AG09319 (cell line): ENCODE results near the gene TNFAIP2.
A peak's percentile ranks its signal among the peaks of the same experiment; 100 is the strongest.

ENCODE experiments used
- DNase-seq: peaks from one replicate; pipeline ENCODE4 v3.0.0-alpha.2; 2010; ENCODE audit warnings: low read depth; ENCODE audit errors: extremely low read depth
- TF ChIP-seq, protein P1 (sequence below): IDR thresholded peaks from 2 replicates; pipeline ENCODE4 v1.5.1; 2011; ENCODE audit warnings: low read depth, mild to moderate bottlenecking, inconsistent platforms, low read length, moderate library complexity

The TNFAIP2 gene

DNA sequence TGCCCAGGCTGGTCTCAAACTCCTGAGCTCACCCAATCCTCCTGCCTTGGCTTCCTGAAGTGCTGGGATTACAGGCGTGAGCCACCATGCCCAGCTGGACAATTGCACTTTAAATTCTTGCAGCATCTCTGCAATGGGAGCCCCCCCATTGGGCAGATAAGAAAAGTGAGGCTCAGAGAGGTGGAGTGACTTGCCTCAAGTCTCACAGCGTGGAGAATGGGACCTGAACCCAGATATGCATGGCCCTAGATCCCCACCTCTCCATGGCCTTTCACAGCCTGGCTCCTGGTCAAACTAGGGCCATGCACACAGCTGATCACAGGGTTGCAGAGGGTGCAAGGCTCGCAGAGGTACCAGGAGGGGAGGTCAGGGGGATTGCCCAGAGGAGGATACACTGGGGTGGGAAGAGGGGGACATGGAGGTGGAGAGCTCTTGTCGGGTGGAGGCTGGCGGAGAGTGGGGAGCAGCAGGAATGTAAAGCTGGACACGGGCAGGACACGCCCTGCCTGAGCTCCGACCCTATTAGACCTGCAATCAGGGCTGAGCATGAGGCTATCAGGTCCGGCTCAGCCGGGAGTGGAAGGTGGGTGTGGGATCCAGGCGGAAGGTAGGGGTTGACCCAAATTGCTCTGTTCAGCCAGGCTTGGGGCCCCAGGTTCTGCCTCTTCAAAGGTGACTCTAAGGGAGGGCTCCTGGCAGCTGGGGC, 21.9 kb upstream of the TNFAIP2 start:
- TF ChIP-seq, protein P1, sequence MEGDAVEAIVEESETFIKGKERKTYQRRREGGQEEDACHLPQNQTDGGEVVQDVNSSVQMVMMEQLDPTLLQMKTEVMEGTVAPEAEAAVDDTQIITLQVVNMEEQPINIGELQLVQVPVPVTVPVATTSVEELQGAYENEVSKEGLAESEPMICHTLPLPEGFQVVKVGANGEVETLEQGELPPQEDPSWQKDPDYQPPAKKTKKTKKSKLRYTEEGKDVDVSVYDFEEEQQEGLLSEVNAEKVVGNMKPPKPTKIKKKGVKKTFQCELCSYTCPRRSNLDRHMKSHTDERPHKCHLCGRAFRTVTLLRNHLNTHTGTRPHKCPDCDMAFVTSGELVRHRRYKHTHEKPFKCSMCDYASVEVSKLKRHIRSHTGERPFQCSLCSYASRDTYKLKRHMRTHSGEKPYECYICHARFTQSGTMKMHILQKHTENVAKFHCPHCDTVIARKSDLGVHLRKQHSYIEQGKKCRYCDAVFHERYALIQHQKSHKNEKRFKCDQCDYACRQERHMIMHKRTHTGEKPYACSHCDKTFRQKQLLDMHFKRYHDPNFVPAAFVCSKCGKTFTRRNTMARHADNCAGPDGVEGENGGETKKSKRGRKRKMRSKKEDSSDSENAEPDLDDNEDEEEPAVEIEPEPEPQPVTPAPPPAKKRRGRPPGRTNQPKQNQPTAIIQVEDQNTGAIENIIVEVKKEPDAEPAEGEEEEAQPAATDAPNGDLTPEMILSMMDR, result no peak
- no peak for DNase-seq

DNA sequence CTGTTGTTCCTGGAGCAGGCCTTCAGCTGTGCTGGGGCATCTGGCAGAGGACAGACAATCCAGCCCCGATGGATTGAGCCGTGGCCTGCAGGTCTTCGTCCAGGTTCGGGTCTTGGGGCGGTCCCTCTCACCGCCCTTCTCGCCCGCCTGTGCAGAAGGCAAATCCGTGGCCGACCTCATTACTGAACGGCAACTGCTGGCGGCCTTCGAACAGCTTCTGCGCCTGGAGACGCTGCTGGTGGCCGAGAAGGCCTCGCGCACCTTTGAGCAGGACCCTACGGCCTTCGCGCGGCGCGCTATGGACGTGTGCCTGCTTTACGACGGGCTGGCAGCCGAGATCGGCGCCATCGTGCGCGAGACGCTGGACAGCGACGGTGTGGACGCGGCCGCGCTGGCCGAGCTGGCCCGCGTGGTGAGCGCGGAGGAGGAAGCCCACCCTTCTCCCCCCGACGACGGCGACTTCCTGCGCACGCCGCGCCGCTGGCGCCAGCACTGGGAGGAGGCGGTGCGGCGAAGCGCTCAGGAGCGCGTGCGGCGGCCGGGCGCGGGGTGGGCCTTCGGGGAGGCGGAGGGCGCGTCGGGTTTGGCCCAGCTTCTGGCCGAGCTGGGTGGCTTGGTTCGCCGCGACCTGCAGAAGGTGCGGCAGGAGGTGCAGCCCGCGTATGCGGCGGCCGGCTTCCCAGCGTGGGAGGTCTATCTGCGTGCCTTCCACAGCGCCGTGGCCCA, 21.1 kb upstream of the TNFAIP2 start:
- no peak for DNase-seq
- TF ChIP-seq, protein P1, result no peak

DNA sequence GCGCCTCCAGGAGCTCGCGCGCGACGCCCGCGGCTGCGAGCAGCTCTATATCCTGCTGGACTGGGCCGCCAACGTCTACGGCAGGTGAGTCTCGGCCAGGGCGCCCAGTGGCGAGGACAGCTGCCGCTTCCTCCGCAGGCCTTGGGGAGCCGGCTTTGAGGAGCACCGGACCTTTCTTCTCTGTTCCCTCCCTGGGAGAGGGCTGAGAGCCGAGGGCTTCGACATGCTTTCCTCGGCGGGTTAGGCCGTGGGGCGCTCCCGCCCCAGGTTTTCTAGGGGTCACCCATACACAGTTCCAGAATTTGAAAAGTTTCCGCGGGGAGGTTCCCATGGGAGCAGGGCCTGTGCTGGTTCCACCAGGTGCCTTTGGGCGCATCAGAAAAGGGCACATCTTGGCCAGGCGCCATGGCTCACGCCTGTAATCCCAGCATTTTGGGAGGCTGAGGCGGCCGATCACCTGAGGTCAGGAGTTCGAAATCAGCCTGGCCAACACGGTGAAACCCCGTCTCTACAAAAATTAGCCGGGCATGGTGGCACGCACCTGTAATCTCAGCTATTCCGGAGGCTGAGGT, 20.5 kb upstream of the TNFAIP2 start:
- no peak for DNase-seq
- TF ChIP-seq, protein P1, result no peak

DNA sequence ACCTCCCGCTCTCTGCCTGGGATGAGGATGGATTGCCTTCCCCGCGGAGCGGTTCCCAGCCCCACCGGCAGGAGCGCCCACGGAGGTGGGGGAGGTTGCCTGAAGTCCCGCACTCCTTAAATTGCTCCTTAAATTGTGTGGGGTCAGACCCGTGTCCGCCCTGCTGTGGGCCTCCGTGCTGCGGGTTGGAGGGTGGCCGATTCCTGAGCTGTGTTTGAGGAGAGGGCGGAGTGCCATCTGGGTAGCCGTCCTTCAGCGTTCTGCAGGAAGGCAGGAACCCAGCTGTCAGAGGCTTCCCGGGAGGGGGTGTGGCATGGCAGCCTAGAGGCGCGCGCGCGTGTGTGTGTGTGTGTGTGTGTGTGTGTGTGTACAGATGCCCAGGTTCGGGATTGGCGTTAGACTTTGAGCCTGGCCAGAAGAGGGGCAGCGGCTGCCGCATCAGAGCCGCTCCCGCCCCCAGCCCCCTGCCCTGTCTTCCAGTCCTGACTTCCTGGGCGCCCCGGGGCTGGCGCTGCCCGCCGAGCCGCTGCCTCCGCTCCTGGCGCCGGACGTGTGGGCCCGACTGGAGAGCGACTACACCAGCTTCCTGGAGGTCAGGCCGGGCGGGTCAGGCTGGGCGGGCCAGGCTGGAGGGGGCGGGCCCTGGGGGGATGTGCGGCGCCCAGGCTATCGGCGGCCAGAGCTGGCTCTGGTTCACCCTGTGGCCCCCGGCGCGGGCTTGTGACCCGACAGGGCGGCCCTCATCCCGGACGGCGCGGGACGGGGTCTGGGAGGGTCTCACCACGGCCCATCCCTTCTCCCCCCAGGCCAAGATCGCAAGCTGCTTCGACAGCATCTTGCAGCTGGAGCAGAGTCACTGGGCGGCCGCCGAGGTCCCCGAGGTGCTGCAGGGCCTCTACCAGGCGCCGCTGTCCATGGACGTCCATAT, 19.5 kb upstream of the TNFAIP2 start:
- DNase-seq, result no peak

DNA sequence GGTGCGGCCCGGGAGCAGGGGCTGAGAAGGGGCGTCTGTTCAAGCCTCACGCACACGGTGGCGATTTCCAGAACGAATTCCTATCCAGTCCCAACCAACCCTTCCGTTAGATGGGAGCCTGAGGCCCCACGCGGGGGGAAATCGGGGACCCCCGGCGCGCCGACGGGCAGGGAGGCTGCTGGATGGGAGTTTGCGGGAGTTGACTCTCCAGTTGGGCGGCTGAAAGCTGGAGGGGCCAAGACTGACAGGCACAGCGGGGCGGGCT, 18.9 kb upstream of the TNFAIP2 start:
- no peak for DNase-seq
- TF ChIP-seq, protein P1, result no peak

More for the DNA sequence above, 19.5 kb upstream of the TNFAIP2 start:
- TF ChIP-seq, protein P1, result peak; percentile 28

DNA sequence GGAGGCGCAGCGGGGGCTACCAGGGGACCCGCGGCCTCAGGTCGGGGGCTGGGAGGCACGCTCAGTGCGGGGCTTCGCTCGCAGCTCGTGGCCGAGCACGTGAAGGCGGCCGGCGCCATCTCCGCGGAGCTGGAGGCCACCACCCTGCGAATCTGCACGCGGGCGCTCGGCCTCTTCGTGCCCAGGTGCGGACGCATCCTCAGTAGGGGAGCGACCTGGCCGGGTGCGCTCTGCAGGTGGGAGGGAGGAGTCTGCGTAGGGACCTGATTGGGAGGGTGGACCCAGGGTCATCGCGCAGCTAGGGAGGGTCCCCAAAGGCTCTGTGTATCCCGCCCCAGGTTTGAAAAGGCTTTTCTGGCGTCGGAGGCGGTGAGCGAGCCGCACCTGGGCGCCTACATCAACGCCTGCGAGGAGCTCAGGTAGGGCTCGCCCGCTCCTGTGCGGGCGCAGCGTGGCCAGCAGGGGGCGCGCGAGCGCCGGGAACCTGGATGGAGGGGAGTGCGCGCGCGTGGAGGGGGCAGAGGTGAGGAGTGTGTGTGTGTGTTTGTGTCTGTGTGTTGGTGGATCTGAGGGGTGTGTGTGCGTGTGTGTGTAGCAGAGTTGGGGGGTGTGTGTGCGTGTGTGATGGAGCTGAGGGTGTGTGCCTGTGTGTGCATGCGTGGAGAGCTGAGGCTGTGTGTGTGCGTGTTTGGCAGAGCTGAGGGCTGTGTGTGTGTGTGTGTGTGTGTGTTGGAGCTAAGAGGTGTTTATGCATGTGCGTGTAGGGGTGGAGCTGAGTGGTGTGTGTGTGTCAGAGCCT, 18.4 kb upstream of the TNFAIP2 start:
- TF ChIP-seq, protein P1, result peak; percentile 86
- DNase-seq, result no peak
